Loucy (cell line): ENCODE data around the gene RICTOR.

ENCODE experiments used
- H2AFZ ChIP-seq: fragments of 200-600 bp; sonication (generic); 2 replicates; pipeline ENCODE4 v1.6.0; 2016; ENCODE audit warnings: antibody characterized with exemption, mild to moderate bottlenecking, low read length, moderate library complexity
- H3F3A ChIP-seq: fragments of 200-600 bp; 2 replicates; pipeline ENCODE4 v1.6.0; 2016; ENCODE audit warnings: antibody characterized with exemption, low read depth, mild to moderate bottlenecking
- H3K27me3 ChIP-seq: fragments of 200-600 bp; sonication (generic); 2 replicates; pipeline ENCODE4 v1.6.1; 2014; ENCODE audit warnings: low read length, mild to moderate bottlenecking; ENCODE audit not compliant: insufficient read depth, poor library complexity, severe bottlenecking
- H3K36me3 ChIP-seq: fragments of 200-600 bp; sonication (generic); 2 replicates; pipeline ENCODE4 v1.6.1; 2016; ENCODE audit warnings: low read length; ENCODE audit not compliant: insufficient read depth
- H3K4me1 ChIP-seq: fragments of 200-600 bp; sonication (generic); 2 replicates; pipeline ENCODE4 v1.5.1; 2014; ENCODE audit warnings: low read length, mild to moderate bottlenecking; ENCODE audit not compliant: insufficient read depth, poor library complexity, severe bottlenecking
- H3K4me2 ChIP-seq: fragments of 200-600 bp; sonication (generic); 2 replicates; pipeline ENCODE4 v1.6.0; 2014; ENCODE audit warnings: antibody characterized with exemption, low read length, low read depth, mild to moderate bottlenecking; ENCODE audit not compliant: poor library complexity, severe bottlenecking
- H3K4me3 ChIP-seq: fragments of 200-600 bp; sonication (generic); 2 replicates; pipeline ENCODE4 v1.5.1; 2014; ENCODE audit warnings: low read length, mild to moderate bottlenecking, mixed read lengths; ENCODE audit not compliant: poor library complexity, severe bottlenecking
- H3K79me2 ChIP-seq: fragments of 200-600 bp; sonication (generic); 2 replicates; pipeline ENCODE4 v1.6.1; 2014; ENCODE audit warnings: low read length; ENCODE audit not compliant: insufficient read depth
- H3K9ac ChIP-seq: fragments of 200-600 bp; sonication (generic); 2 replicates; pipeline ENCODE4 v1.6.0; 2014; ENCODE audit warnings: mild to moderate bottlenecking, low read depth, low read length, moderate library complexity; ENCODE audit not compliant: poor library complexity, severe bottlenecking
- H3K9me2 ChIP-seq: fragments of 200-600 bp; sonication (generic); replicated peaks from 2 replicates; pipeline ENCODE4 v1.6.1; 2016; ENCODE audit warnings: low read depth, low read length, mixed read lengths
- H3K9me3 ChIP-seq: fragments of 200-600 bp; sonication (generic); 2 replicates; pipeline ENCODE4 v1.6.1; 2014; ENCODE audit warnings: mild to moderate bottlenecking, antibody characterized with exemption, low read length, low read depth; ENCODE audit not compliant: insufficient read depth
- H4K20me1 ChIP-seq: fragments of 200-600 bp; sonication (generic); 2 replicates; pipeline ENCODE4 v1.6.0; 2014; ENCODE audit warnings: antibody characterized with exemption, low read length, mild to moderate bottlenecking; ENCODE audit not compliant: insufficient read depth, poor library complexity, severe bottlenecking
- CTCF ChIP-seq: fragments of 200-600 bp; sonication (generic); conservative IDR thresholded peaks from 2 replicates; pipeline ENCODE4 v1.5.1; 2014; ENCODE audit warnings: mild to moderate bottlenecking, antibody characterized with exemption, low read length
- EZH2phosphoT487 ChIP-seq: fragments of 200-600 bp; IDR thresholded peaks from 2 replicates; pipeline ENCODE4 v1.6.1; 2018; ENCODE audit warnings: antibody characterized with exemption, mild to moderate bottlenecking, moderate library complexity, borderline replicate concordance

Gene RICTOR

DNA sequence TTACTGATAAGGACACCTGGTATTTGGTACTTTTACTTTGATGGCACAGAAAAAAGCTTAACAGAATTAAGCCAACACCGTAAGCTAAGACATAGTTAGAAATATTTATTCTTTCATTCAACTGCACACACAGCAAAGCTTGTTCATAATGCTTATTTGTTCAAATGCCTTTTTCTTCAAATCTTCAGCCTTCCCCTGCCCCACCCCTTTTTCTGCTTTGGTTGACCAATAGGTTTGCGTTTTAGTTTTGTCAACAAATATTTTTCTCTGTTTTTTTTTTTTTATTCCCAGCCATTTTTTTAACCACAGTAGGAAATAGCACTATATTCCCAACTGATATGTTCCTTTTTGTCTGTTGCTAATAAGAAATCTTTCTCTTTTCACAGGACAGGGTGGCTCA, 4.9 kb upstream of the RICTOR start:
- no peaks in the 10 kb centered on the region for H4K20me1 ChIP-seq
- no peak overlapping the region for H3K9ac ChIP-seq
- TF ChIP-seq CTCF (no peak), EZH2phosphoT487 (no peak)
- H3K4me3 ChIP-seq = no peak overlapping the region
- H3K9me2 ChIP-seq = no peaks in the 10 kb centered on the region
- no peaks in the 10 kb centered on the region for H3K27me3 ChIP-seq
- peaks cover 21% of the 10 kb centered on the region for H3K4me1 ChIP-seq
- no peaks in the 10 kb centered on the region; the same call in 1 of the 2 replicates for H3F3A ChIP-seq
- 0 out of 2 replicates have a peak, but pooled peaks cover under 1% of the 10 kb centered on the region for H3K79me2 ChIP-seq
- no peaks in the 10 kb centered on the region for H3K36me3 ChIP-seq
- H3K4me2 ChIP-seq = no peak overlapping the region
- H2AFZ ChIP-seq = no peak overlapping the region
- no peaks in the 10 kb centered on the region for H3K9me3 ChIP-seq

- H2AFZ ChIP-seq = no peak overlapping the region
- TF ChIP-seq EZH2phosphoT487 (no peak), CTCF (no peak)
- H3K9me2 ChIP-seq = no peaks in the 10 kb centered on the region
- H3K9ac ChIP-seq = no peak overlapping the region
- peaks cover 12% of the 10 kb centered on the region for H4K20me1 ChIP-seq
- H3K27me3 ChIP-seq = no peaks in the 10 kb centered on the region
- peaks cover 25% of the 10 kb centered on the region for H3K4me1 ChIP-seq
- peak overlapping the region; percentile 40 for H3K4me3 ChIP-seq
- no peaks in the 10 kb centered on the region for H3K9me3 ChIP-seq
- no peaks in the 10 kb centered on the region; the same call in 1 of the 2 replicates for H3F3A ChIP-seq
- peaks cover 20% of the 10 kb centered on the region for H3K79me2 ChIP-seq
- H3K4me2 ChIP-seq = peak overlapping the region; percentile 91
- H3K36me3 ChIP-seq = no peaks in the 10 kb centered on the region
These were observed 2.8 kb upstream of the RICTOR start for GRCh38 chr5:39076757-39077728.

DNA sequence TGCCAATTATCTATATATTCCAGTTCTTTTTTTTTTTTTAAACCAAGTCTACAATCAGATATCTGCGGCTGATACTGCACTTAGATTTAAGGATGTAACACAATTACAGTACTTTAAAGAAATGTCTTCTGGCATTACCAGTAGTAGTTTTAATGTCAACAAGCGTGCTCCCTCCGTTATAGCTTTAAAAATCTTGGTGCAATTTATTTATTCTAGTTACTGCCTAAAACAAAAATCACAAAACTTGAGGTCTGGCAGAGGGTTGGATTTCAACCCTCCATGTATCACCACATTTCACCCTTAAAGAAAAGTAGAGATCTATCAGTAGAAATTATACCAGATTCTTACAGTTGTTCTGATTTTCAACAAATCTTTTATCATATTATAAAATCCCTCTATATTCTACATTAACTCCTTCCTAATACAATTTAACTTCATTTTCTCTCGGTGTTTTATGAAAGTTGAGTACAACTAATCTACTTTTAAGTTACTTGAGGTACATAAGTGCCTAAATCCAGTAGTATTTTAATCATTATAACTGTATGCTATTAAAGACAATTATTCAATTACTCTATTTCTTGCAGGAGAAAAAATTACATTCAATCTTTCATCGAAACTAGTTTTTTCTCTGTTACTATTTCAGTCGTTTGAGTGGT, 2.0 kb upstream of the RICTOR start:
- Histone ChIP-seq H3K4me2 (peak overlapping the region; percentile 91), H3K36me3 (no peaks in the 10 kb centered on the region), H3K9me3 (no peaks in the 10 kb centered on the region), H3K27me3 (no peaks in the 10 kb centered on the region), H3K9ac (no peak overlapping the region), H2AFZ (no peak overlapping the region), H3K4me1 (peaks cover 32% of the 10 kb centered on the region), H3K9me2 (no peaks in the 10 kb centered on the region), H4K20me1 (peaks cover 19% of the 10 kb centered on the region), H3F3A (no peaks in the 10 kb centered on the region; the same call in 1 of the 2 replicates), H3K4me3 (peak overlapping the region; percentile 40), H3K79me2 (peaks cover 28% of the 10 kb centered on the region)
- TF ChIP-seq EZH2phosphoT487 (no peak), CTCF (no peak)
